ENCODE results near the gene TTC34. TPM values are rescaled to one million over a fixed set of nuclear protein-coding genes. Genes with fewer than 3 reads are reported as not detected.
A peak's percentile ranks its signal among the peaks of the same experiment; 100 is the strongest.

TTC34 gene
- total and polyA plus RNA-seq, 2 experiments from 2014 or later, result 0.08 to 0.35 TPM

DNA sequence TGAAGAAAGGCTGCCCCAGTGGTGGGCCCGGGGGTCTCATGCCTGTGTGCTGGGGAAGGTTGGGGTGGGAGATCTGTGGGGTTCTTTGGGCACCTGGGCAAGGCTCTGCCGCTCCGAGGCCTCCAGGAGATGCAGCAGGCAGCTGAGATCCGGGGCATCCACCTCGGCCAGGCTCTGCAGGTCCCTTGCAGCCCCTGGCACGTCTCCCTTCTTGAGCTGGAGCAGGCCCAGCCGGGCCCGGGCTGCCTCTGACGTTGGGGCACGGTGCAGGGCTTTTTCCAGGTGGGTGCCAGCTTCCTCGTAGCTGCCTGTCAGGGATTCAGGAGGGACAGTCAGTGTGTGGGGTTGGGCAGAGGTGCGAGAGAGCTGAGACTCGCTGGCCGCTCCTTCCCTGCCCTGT is 157.3 kb downstream of the TTC34 start (continued):
- TF ChIP-seq, protein P1, sequence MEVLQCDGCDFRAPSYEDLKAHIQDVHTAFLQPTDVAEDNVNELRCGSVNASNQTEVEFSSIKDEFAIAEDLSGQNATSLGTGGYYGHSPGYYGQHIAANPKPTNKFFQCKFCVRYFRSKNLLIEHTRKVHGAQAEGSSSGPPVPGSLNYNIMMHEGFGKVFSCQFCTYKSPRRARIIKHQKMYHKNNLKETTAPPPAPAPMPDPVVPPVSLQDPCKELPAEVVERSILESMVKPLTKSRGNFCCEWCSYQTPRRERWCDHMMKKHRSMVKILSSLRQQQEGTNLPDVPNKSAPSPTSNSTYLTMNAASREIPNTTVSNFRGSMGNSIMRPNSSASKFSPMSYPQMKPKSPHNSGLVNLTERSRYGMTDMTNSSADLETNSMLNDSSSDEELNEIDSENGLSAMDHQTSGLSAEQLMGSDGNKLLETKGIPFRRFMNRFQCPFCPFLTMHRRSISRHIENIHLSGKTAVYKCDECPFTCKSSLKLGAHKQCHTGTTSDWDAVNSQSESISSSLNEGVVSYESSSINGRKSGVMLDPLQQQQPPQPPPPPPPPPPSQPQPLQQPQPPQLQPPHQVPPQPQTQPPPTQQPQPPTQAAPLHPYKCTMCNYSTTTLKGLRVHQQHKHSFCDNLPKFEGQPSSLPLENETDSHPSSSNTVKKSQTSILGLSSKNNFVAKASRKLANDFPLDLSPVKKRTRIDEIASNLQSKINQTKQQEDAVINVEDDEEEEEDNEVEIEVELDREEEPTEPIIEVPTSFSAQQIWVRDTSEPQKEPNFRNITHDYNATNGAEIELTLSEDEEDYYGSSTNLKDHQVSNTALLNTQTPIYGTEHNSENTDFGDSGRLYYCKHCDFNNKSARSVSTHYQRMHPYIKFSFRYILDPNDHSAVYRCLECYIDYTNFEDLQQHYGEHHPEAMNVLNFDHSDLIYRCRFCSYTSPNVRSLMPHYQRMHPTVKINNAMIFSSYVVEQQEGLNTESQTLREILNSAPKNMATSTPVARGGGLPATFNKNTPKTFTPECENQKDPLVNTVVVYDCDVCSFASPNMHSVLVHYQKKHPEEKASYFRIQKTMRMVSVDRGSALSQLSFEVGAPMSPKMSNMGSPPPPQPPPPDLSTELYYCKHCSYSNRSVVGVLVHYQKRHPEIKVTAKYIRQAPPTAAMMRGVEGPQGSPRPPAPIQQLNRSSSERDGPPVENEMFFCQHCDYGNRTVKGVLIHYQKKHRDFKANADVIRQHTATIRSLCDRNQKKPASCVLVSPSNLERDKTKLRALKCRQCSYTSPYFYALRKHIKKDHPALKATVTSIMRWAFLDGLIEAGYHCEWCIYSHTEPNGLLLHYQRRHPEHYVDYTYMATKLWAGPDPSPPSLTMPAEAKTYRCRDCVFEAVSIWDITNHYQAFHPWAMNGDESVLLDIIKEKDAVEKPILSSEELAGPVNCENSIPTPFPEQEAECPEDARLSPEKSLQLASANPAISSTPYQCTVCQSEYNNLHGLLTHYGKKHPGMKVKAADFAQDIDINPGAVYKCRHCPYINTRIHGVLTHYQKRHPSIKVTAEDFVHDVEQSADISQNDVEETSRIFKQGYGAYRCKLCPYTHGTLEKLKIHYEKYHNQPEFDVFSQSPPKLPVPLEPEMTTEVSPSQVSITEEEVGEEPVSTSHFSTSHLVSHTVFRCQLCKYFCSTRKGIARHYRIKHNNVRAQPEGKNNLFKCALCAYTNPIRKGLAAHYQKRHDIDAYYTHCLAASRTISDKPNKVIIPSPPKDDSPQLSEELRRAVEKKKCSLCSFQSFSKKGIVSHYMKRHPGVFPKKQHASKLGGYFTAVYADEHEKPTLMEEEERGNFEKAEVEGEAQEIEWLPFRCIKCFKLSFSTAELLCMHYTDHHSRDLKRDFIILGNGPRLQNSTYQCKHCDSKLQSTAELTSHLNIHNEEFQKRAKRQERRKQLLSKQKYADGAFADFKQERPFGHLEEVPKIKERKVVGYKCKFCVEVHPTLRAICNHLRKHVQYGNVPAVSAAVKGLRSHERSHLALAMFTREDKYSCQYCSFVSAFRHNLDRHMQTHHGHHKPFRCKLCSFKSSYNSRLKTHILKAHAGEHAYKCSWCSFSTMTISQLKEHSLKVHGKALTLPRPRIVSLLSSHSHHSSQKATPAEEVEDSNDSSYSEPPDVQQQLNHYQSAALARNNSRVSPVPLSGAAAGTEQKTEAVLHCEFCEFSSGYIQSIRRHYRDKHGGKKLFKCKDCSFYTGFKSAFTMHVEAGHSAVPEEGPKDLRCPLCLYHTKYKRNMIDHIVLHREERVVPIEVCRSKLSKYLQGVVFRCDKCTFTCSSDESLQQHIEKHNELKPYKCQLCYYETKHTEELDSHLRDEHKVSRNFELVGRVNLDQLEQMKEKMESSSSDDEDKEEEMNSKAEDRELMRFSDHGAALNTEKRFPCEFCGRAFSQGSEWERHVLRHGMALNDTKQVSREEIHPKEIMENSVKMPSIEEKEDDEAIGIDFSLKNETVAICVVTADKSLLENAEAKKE (CRISPR knock-in tag; IDR thresholded peaks at IDR 0.05), result no peak
- TF ChIP-seq EZH2phosphoT487 (IDR thresholded peaks at IDR 0.05; ENCODE audit: unreplicated experiment), result no peak

DNA sequence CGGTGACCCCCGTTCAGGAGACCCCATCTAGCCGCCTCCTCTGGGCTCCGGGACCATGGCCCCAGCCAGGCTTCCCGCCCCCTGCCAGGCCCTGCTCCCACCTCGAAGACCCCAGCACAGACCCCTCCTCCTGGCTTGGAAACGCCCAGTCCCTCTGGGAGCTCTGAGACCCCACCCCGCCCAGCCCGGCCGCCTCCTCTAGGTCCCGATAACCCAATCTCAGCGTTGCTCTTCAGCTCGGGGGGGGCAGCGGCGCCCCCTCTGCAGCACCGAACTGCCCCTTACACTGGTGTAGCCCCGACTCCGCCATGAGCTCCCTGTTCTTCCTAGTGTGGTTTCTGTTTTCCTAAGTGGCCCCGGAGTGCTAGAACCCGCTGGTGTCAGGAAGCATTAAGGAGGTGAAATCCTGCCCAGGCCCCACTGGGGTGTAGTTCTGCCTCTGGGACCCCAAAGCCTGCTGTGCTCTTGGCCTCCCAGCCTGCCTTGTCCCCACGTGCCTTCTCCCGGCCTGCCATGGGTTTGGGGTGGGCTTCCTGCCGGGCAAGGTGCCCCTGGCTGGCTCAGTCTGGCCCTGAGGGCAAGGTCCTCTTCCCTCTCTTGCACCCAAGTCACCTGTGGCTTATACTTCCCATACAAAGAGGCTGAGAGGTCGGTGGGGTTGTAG is 157.9 kb downstream of the TTC34 start:
- Histone ChIP-seq H3K27ac (ENCODE audit: low read depth) (no peak overlapping the region), H3K4me3 (peak overlapping the region; percentile 82), H3K9me2 (ENCODE audit: insufficient read depth) (no peaks in the 10 kb centered on the region)
- TF ChIP-seq, protein P2, sequence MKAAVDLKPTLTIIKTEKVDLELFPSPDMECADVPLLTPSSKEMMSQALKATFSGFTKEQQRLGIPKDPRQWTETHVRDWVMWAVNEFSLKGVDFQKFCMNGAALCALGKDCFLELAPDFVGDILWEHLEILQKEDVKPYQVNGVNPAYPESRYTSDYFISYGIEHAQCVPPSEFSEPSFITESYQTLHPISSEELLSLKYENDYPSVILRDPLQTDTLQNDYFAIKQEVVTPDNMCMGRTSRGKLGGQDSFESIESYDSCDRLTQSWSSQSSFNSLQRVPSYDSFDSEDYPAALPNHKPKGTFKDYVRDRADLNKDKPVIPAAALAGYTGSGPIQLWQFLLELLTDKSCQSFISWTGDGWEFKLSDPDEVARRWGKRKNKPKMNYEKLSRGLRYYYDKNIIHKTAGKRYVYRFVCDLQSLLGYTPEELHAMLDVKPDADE (IDR thresholded peaks at IDR 0.05), result no peak
- TF ChIP-seq EZH2 (IDR thresholded peaks at IDR 0.05; ENCODE audit: low read depth, unreplicated experiment), result no peak
- TF ChIP-seq ZNF114 (CRISPR knock-in tag; IDR thresholded peaks at IDR 0.05), result no peak
- TF ChIP-seq JUNB (IDR thresholded peaks at IDR 0.05; ENCODE audit: unreplicated experiment), result no peak
- TF ChIP-seq, protein P1 (CRISPR knock-in tag; IDR thresholded peaks at IDR 0.05), result no peak

More for the DNA sequence above, 157.9 kb downstream of the TTC34 start:
- Mint-ChIP-seq H3K27me3 (ENCODE audit: insufficient read depth, low read depth, poor library complexity) (peaks cover 5% of the 10 kb centered on the region), H3K9me3 (peaks cover 26% of the 10 kb centered on the region), H3K36me3 (ENCODE audit: low read depth) (0 out of 3 replicates have a peak, but pooled peaks cover 6% of the 10 kb centered on the region), H3K27ac (no peak overlapping the region), H3K4me1 (peaks cover 2% of the 10 kb centered on the region; the same call in 1 of the 3 replicates), H3K4me3 (peak overlapping the region; percentile 73)
- H3K4me1 ChIP-seq (ENCODE audit: insufficient read depth), result no peaks in the 10 kb centered on the region; the same call in 1 of the 2 replicates
- H2AFZ ChIP-seq, result peak overlapping the region; percentile 95
- 0 out of 2 replicates have a peak, but pooled peaks cover 2% of the 10 kb centered on the region for H4K20me1 ChIP-seq (replicated peaks; ENCODE audit: insufficient read depth)
- ATAC-seq, result peak; percentile 59
- H3K4me2 ChIP-seq, result peak overlapping the region; percentile 89
- DNase-seq (ENCODE audit: low spot score), result no peak
- H3K36me3 ChIP-seq (ENCODE audit: insufficient read depth), result no peaks in the 10 kb centered on the region
- peaks cover 9% of the 10 kb centered on the region; the same call in 1 of the 2 replicates for H3K27me3 ChIP-seq (ENCODE audit: insufficient read depth)
- no peaks in the 10 kb centered on the region for H3F3A ChIP-seq (replicated peaks; ENCODE audit: low read depth)
- H3K79me2 ChIP-seq (replicated peaks; ENCODE audit: insufficient read depth), result no peaks in the 10 kb centered on the region
